Calu3 (cell line): ENCODE measurements around the gene BMPER. TPM values are rescaled to one million over a fixed set of nuclear protein-coding genes. Genes with fewer than 3 reads are reported as not detected.

Experiments
- BruUV-seq: library from RNA; stranded (reverse); fragments of 400-500 nt; replicated peaks from 2 replicates; lab custom pipeline; 2021; lab: Mats Ljungman, UMichigan
- CTCF ChIA-PET: fragments of 300-600 bp; sonication (Branson Sonifier 250); formaldehyde crosslinking; loops from one replicate; lab custom pipeline; 2022; ENCODE audit warnings: antibody characterized with exemption; lab: Charles Lee
- DNase-seq: peaks from one replicate; pipeline ENCODE4 v3.0.0; 2022
- H3K27ac Mint-ChIP-seq: one replicate; pipeline ENCODE4 v1.8.0; 2022; ENCODE audit warnings: mixed read lengths; ENCODE audit not compliant: unreplicated experiment
- H3K27me3 Mint-ChIP-seq: one replicate; pipeline ENCODE4 v1.8.0; 2022; ENCODE audit warnings: mixed read lengths; ENCODE audit not compliant: unreplicated experiment
- H3K36me3 Mint-ChIP-seq: one replicate; pipeline ENCODE4 v1.8.0; 2022; ENCODE audit warnings: mild to moderate bottlenecking, moderate library complexity, mixed read lengths; ENCODE audit not compliant: insufficient read depth, unreplicated experiment
- H3K4me1 Mint-ChIP-seq: one replicate; pipeline ENCODE4 v1.8.0; 2022; ENCODE audit warnings: mild to moderate bottlenecking, low read depth, mixed read lengths; ENCODE audit not compliant: unreplicated experiment
- H3K4me3 Mint-ChIP-seq: one replicate; pipeline ENCODE4 v1.8.0; 2022; ENCODE audit warnings: mild to moderate bottlenecking, low read depth, moderate library complexity, mixed read lengths; ENCODE audit not compliant: unreplicated experiment
- H3K9me3 Mint-ChIP-seq: one replicate; pipeline ENCODE4 v1.8.0; 2022; ENCODE audit warnings: low read depth, mixed read lengths; ENCODE audit not compliant: unreplicated experiment
- intact Hi-C: fragments of 100-400 bp; cut with micrococcal nuclease; formaldehyde crosslinking; loops from one replicate; pipeline ENCODE4 v1.10.0; 2022; ENCODE audit not compliant: unreplicated experiment
- total RNA-seq: library from RNA; stranded (reverse); gene quantifications from 2 replicates; pipeline ENCODE4 v1.2.3, GENCODE V29; 2022
- TF ChIP-seq, protein P1 (sequence below): fragments of 200-600 bp; IDR thresholded peaks from one replicate; pipeline ENCODE4 v1.8.0; 2022; ENCODE audit warnings: antibody characterized with exemption; ENCODE audit not compliant: unreplicated experiment

Gene BMPER
- total RNA-seq, 1 experiment from 2014 or later = not detected

- CTCF ChIA-PET = interaction anchor here (0.6 to 2.2 kb wide), 8 partner anchors 24 to 803 kb away, joined by 3 to 12 read pairs (median 5); no protein-coding TSS in a partner anchor
- TF ChIP-seq, protein P1, sequence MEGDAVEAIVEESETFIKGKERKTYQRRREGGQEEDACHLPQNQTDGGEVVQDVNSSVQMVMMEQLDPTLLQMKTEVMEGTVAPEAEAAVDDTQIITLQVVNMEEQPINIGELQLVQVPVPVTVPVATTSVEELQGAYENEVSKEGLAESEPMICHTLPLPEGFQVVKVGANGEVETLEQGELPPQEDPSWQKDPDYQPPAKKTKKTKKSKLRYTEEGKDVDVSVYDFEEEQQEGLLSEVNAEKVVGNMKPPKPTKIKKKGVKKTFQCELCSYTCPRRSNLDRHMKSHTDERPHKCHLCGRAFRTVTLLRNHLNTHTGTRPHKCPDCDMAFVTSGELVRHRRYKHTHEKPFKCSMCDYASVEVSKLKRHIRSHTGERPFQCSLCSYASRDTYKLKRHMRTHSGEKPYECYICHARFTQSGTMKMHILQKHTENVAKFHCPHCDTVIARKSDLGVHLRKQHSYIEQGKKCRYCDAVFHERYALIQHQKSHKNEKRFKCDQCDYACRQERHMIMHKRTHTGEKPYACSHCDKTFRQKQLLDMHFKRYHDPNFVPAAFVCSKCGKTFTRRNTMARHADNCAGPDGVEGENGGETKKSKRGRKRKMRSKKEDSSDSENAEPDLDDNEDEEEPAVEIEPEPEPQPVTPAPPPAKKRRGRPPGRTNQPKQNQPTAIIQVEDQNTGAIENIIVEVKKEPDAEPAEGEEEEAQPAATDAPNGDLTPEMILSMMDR = no peak
- Mint-ChIP-seq H3K9me3 (peaks cover 5% of the 10 kb centered on the region), H3K4me3 (peak overlapping the region; percentile 45), H3K27ac (peak overlapping the region; percentile 60), H3K27me3 (peaks cover 8% of the 10 kb centered on the region), H3K4me1 (peaks cover 23% of the 10 kb centered on the region), H3K36me3 (peaks cover 6% of the 10 kb centered on the region)
- intact Hi-C loops = loop anchor here (1.0 to 5.0 kb wide), 3 partner anchors 36 to 54 kb away; no protein-coding TSS in a partner anchor
- BruUV-seq = no TSS peak
- DNase-seq = peak; percentile 81
Observed at GRCh38 chr7:34036051-34036920, 130.9 kb downstream of the BMPER start.

DNA sequence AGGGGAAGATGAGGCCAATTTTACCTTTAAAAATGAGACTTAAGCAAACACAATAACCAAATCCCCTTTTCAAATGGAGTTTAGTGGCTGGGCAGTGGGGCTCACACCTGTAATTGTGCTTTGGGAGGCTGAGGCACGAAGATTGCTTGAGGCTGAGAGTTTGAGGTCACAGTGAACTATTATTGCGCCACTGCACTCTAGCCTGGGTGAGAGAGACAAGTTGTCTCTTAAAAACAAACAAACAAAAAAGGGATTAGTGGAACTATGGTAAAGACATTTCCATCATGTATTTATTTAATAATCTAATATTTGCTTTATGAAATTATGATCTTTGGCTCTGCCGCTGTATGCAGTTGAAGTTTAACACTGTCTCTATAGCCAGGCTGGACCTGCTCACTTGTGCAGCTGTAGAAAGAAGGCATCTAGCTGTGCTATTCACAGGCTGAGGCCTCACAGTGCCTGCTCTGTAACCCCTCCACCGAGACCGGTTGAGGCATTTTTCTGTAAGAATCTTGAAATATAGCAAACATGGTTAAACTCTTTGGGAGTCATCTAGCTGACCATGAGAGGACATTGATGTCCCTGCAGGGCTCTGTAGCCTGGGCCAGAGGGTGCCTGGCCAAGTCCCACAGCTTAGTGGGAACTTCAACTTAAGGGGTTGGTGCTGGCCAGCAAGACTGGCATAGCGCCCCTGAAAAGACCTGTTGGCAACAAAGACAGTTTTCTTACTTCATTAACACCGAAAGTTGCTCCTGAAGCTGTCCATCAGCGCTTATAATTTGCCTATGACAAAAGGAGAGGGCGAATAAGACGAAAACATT lies 131.8 kb downstream of the BMPER start:
- peaks cover 5% of the 10 kb centered on the region for H3K9me3 Mint-ChIP-seq
- no peak overlapping the region for H3K4me3 Mint-ChIP-seq
- CTCF ChIA-PET = interaction anchor here (1.4 to 2.2 kb wide), 4 partner anchors 23 to 104 kb away, joined by 6 to 12 read pairs (median 9); no protein-coding TSS in a partner anchor
- no peak for DNase-seq
- TF ChIP-seq, protein P1 = no peak
- peaks cover 8% of the 10 kb centered on the region for H3K27me3 Mint-ChIP-seq
- H3K4me1 Mint-ChIP-seq = peaks cover 23% of the 10 kb centered on the region
- intact Hi-C loops = loop anchor here (1.0 to 5.0 kb wide), 3 partner anchors 35 to 55 kb away; no protein-coding TSS in a partner anchor
- no peak overlapping the region for H3K27ac Mint-ChIP-seq
- H3K36me3 Mint-ChIP-seq = peaks cover 6% of the 10 kb centered on the region
- no TSS peak for BruUV-seq

DNA sequence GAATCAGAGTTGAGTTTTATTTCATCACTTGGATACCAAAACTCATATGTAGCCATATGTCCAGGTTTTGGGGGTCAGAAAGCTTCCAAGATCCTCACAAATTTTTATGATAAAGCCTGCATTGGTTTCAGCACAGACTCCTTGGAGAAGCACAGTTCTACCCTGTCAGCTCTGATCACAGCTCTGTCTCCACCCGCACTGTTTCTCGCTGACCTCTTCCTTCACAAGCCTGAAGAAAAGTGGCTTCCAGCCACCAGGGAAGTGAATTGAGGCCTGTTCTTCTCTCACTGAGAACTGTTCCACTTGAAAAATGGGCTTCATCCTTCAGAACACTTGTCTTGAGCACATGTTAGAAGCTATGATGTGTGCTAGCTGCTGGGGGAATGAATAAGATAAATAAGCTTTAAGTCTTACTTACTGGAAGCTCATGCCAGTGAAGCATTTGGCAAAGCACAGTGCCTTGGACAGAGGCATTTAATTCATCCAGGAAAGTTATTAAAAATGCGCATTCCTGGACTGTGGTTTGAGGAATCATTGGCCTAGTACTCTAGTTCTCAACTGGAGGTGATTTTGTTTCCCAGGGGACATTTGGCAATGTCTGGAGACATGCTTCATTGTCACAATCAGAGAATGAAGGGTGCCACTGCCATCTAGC lies 133.6 kb downstream of the BMPER start:
- CTCF ChIA-PET = interaction anchor here (0.7 kb wide), 1 partner anchor 11 kb away, joined by 4 read pairs; no protein-coding TSS in a partner anchor
- TF ChIP-seq, protein P1 = no peak
- intact Hi-C loops = loop anchor here (5.0 kb wide), 1 partner anchor 33 kb away; no protein-coding TSS in a partner anchor
- Mint-ChIP-seq H3K27me3 (peaks cover 8% of the 10 kb centered on the region), H3K36me3 (peaks cover 6% of the 10 kb centered on the region), H3K4me3 (no peak overlapping the region), H3K27ac (no peak overlapping the region), H3K4me1 (peaks cover 23% of the 10 kb centered on the region), H3K9me3 (peaks cover 3% of the 10 kb centered on the region)
- no TSS peak for BruUV-seq
- DNase-seq = no peak

GRCh38 chr7:34041707-34042106 lies 136.4 kb downstream of the BMPER start:
- Mint-ChIP-seq H3K9me3 (peaks cover 3% of the 10 kb centered on the region), H3K27me3 (peaks cover 8% of the 10 kb centered on the region), H3K4me1 (peaks cover 9% of the 10 kb centered on the region), H3K36me3 (no peaks in the 10 kb centered on the region), H3K4me3 (no peak overlapping the region), H3K27ac (no peak overlapping the region)
- no TSS peak for BruUV-seq
- intact Hi-C loops = no loop called here
- CTCF ChIA-PET = interaction anchor here (0.7 to 1.5 kb wide), 2 partner anchors 47 to 1687 kb away, joined by 3 read pairs; no protein-coding TSS in a partner anchor
- DNase-seq = no peak
- TF ChIP-seq, protein P1 = no peak
